ENCODE measurements around the gene ACTN2. TPM values are rescaled to one million over a fixed set of nuclear protein-coding genes. Genes with fewer than 3 reads are reported as not detected.

Gene ACTN2
- total and polyA plus RNA-seq, 8 donors: 0.37 to 17.4 (median 1.9) TPM; not detected in 1

DNA sequence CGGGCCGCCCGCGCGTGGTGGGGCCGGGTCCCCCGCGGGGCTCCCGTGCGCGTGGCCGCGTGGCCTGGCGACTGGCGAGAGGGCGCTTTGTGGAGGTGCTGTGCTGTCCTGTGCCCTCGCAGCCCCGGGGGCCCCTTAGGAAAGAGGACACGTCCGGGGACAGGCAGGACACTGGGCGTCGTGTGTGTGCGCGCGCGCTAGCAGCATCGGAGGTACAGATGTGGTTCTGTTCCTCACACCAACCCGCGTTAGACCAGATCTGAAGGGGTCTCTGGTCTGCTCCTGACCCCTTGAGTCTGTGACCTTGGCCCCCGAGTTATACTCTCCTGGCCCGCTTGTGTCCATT lies 489 bp downstream of the ACTN2 start:
- intact Hi-C loops (cut with DNase I; ENCODE audit: low total_unique reads): no loop called here
- Histone ChIP-seq H3K27ac (peak overlapping the region in 2 of 5 donors; percentile 60 to 78), H3K4me3 (peak overlapping the region; percentile 58 to 63 (median 59)), H3K36me3 (no peaks in the 10 kb centered on the region), H3K4me1 (peaks cover 11 to 18% (median 14%) of the 10 kb centered on the region in 4 donors), H3K9me3 (no peaks in the 10 kb centered on the region), H3K27me3 (peaks cover 0 to 36% (median 28%) of the 10 kb centered on the region in 3 donors)
- WGBS, 5 donors: 12 to 25% (median 16%) methylated on average over 21 to 31 of the region's 31 CpGs
- DNase-seq: no peak
- TF ChIP-seq EP300 (IDR thresholded peaks at IDR 0.05) (no peak), POLR2AphosphoS5 (IDR thresholded peaks at IDR 0.05) (no peak), POLR2A (IDR thresholded peaks at IDR 0.05) (no peak)
- TF ChIP-seq, protein P1, sequence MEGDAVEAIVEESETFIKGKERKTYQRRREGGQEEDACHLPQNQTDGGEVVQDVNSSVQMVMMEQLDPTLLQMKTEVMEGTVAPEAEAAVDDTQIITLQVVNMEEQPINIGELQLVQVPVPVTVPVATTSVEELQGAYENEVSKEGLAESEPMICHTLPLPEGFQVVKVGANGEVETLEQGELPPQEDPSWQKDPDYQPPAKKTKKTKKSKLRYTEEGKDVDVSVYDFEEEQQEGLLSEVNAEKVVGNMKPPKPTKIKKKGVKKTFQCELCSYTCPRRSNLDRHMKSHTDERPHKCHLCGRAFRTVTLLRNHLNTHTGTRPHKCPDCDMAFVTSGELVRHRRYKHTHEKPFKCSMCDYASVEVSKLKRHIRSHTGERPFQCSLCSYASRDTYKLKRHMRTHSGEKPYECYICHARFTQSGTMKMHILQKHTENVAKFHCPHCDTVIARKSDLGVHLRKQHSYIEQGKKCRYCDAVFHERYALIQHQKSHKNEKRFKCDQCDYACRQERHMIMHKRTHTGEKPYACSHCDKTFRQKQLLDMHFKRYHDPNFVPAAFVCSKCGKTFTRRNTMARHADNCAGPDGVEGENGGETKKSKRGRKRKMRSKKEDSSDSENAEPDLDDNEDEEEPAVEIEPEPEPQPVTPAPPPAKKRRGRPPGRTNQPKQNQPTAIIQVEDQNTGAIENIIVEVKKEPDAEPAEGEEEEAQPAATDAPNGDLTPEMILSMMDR (IDR thresholded peaks at IDR 0.05): no peak

DNA sequence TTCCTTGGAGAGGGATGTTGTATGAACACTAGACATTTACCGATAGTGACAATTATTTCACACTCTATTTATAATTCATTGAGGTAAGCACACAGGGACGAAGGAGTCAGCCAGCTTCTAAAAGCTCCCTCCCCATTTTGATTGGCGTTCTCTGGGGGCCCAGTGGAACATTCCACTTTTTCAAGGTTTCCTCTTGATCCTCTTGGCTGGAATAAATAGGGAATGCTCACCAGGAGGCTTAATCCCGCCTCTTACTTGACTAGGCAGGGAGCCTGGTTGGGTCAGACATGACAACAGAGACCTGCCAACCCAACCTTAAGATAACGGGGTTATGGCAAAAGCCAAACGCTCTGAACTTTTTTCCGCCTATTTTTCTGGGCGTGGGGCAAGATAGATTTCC lies 974 bp downstream of the ACTN2 start:
- DNase-seq: no peak
- Histone ChIP-seq H3K4me3 (peak overlapping the region; percentile 58 to 63 (median 59)), H3K27ac (peak overlapping the region in 1 of 5 donors; percentile 78), H3K4me1 (peaks cover 11 to 18% (median 14%) of the 10 kb centered on the region in 4 donors), H3K27me3 (peaks cover 0 to 39% (median 28%) of the 10 kb centered on the region in 3 donors), H3K9me3 (no peaks in the 10 kb centered on the region), H3K36me3 (no peaks in the 10 kb centered on the region)
- intact Hi-C loops (cut with DNase I; ENCODE audit: low total_unique reads): no loop called here
- WGBS, 5 donors: 43 to 61% (median 53%) methylated on average over 8 of the region's 8 CpGs
- no peak for TF ChIP-seq POLR2AphosphoS5 (IDR thresholded peaks at IDR 0.05)
- TF ChIP-seq, protein P1 (IDR thresholded peaks at IDR 0.05): no peak
- TF ChIP-seq POLR2A (IDR thresholded peaks at IDR 0.05): no peak
- no peak for TF ChIP-seq EP300 (IDR thresholded peaks at IDR 0.05)

DNA sequence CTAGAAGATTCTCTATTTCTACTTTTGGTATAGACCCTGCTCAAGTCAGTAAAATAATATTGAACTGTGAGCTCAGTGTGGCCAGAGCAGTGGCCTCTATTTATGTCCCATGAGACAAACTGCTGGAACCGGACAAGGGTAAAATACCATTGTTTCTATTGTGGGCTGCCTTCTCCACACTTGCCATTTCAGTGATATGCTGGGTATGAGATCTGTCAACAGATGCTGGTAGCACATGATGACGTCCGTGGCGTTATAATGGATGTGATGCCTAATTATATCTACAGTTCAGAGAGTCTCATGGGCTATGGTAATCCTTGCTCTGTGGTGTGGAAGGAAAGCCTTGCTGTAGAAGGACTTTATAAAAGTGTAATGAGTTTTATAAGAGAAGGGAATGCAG lies 2.4 kb downstream of the ACTN2 start:
- DNase-seq: no peak
- 83 to 90% (median 88%) methylated on average over 4 of the region's 4 CpGs for WGBS, 5 donors
- H3K27ac ChIP-seq: no peak overlapping the region
- H3K27me3 ChIP-seq: peaks cover 0 to 44% (median 28%) of the 10 kb centered on the region in 3 donors
- peak overlapping the region in 1 of 4 donors; percentile 11 for H3K4me3 ChIP-seq
- H3K9me3 ChIP-seq: no peaks in the 10 kb centered on the region
- H3K36me3 ChIP-seq: no peaks in the 10 kb centered on the region
- intact Hi-C loops (cut with DNase I; ENCODE audit: low total_unique reads): no loop called here
- no peak for TF ChIP-seq EP300 (IDR thresholded peaks at IDR 0.05)
- TF ChIP-seq, protein P1 (IDR thresholded peaks at IDR 0.05): no peak
- no peak for TF ChIP-seq POLR2A (IDR thresholded peaks at IDR 0.05)
- TF ChIP-seq POLR2AphosphoS5 (IDR thresholded peaks at IDR 0.05): no peak
- H3K4me1 ChIP-seq: peaks cover 11 to 18% (median 14%) of the 10 kb centered on the region in 4 donors

DNA sequence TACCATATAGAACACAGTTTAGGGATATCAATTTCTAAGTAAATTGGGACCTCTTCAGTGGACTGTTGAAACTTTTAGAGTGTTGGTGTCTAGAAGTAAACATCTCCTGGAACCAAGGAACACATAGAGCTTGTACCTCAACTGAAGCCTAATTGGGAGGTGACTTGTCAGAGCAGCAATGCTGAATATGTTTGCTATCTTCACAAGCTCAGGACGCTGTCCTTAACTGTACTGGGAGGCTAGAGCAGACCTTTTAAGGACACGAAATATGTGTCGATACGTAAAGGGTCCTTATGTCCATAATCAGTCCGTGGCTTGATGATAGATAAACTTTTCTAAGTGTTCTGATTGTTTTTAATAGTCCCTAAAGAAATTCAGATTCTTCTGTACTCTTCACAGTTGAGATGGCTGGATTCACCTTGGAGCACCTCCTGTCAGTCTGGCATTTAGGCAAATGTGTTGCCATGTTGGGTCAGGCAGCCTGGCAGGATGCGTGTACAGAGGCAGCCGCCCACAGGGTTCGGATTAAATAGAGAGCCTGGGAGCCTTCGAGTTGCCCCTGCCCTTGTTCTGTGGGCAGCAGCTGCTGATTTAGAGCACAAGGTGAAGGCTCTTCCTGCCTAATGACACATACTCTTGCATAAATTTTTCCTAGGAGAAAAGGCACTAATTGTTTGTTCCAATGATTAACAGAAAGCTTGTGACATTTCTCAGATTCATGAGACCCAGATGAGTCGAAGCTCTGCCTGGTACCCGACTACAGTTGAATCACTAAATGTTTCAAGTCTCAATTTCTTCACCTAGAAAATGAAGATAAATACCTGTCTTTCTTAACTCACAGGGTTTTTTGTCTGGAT lies 3.6 kb downstream of the ACTN2 start:
- Histone ChIP-seq H3K9me3 (no peaks in the 10 kb centered on the region), H3K27ac (no peak overlapping the region), H3K36me3 (no peaks in the 10 kb centered on the region), H3K4me1 (peaks cover 11 to 18% (median 14%) of the 10 kb centered on the region in 4 donors), H3K27me3 (peaks cover 0 to 44% (median 28%) of the 10 kb centered on the region in 3 donors), H3K4me3 (no peak overlapping the region)
- DNase-seq: no peak
- TF ChIP-seq, protein P1 (IDR thresholded peaks at IDR 0.05): no peak
- TF ChIP-seq EP300 (IDR thresholded peaks at IDR 0.05) (no peak), POLR2A (IDR thresholded peaks at IDR 0.05) (no peak), POLR2AphosphoS5 (IDR thresholded peaks at IDR 0.05) (no peak)
- 69 to 85% (median 77%) methylated on average over 11 of the region's 11 CpGs for WGBS, 5 donors
- intact Hi-C loops (cut with DNase I; ENCODE audit: low total_unique reads): no loop called here
